ENCODE measurements around the gene RRP36.

RRP36 gene, protein sequence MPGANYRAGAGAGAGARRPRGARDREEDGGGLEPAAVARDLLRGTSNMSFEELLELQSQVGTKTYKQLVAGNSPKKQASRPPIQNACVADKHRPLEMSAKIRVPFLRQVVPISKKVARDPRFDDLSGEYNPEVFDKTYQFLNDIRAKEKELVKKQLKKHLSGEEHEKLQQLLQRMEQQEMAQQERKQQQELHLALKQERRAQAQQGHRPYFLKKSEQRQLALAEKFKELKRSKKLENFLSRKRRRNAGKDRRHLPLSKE

DNA sequence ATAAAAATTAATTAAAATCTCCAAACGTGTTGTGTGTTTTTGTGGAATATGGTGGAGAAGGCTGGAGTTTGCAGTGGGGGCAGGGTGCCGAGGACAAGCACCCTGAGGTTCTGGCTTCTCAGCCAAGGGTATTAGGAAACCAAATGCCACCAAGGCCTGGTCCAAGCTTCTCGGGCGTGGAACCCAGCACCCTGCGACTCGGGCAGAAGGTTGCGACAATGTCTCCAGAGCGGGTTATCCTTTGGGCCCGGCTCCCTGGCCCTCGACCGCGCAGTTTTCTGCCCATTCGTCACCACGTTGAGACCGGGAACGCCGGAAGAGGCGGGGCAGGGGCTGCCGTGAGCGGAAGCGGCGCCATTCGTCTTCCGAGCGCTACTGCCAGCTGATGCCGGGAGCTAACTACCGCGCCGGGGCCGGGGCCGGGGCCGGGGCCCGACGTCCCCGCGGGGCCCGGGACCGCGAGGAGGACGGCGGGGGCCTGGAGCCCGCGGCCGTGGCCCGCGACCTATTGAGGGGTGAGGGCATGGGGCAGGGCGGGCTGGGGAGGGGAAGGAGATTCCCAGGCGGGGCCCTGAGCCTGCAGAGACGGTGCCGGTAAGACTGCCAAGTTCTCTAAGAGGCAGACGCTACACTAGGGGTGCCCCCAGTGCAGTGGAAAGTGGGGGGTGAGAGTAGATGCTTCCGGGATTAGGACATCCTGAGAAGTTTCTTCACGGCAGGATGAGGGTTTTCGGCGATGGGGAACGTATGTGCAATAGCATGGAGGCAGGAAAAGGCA lies at the start of gene RRP36:
Gene RRP36 (plus strand): TSS at position 354 of the 778 bp plus-strand sequence. CDS start 32 bp downstream, at position 386.
- DNase-seq (ENCODE audit: low read depth, low spot score): no peak
- peak within 1 kb of the TSS; percentile 97 for H3K4me3 ChIP-seq (ENCODE audit: low read depth, low read length)
- ChIA-PET POLR2A (interaction anchor here (0.6 to 2.2 kb wide), 9 partner anchors 12 to 327 kb away, joined by 3 to 8 read pairs (median 5); partner anchors contain the start of genes CUL7 and PPP2R5D), CTCF (interaction anchor here (1.0 to 3.1 kb wide), 4 partner anchors 11 to 122 kb away, joined by 3 to 19 read pairs (median 8); no protein-coding TSS in a partner anchor)
- TF ChIP-seq CTCF (IDR thresholded peaks at IDR 0.05; ENCODE audit: insufficient read depth, low read length, missing control alignments): no peak

DNA sequence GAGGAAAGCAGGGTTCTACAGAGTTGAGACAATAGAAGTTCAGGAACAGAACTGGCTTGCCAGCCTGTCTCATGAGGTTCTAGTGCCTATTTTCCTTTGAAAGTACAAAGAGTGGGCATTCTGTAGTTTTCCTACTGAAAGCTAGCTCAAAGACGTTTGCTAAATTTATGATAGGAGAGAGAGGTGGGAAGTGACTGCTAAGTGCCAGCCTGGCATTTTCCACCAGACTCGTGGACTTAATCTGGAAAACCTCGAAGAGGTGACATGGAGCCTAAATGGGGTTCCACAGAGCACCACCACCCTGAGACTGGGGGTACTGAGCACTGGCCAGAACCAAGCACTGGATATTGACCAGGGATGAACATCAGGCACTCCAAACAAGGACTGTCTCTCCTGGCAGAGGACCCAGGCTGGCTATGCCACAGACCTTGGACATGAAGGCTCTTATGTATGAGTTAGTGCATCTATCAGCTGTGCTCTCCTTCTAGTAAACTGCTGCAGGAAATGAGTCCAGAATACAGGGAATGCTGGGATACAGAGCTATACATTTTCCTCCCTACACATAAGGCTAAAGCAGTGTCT lies 49.6 kb upstream of the RRP36 start:
- POLR2A ChIA-PET: interaction anchor here (0.5 to 1.5 kb wide), 4 partner anchors 12 to 80 kb away, joined by 3 to 4 read pairs (median 4); partner anchors contain the start of genes KLHDC3, MEA1 and PPP2R5D
- CTCF ChIA-PET: interaction anchor here (1.0 to 1.2 kb wide), 2 partner anchors 7 to 10 kb away, joined by 3 read pairs; partner anchors contain the start of gene PEX6
- no peak for DNase-seq (ENCODE audit: low read depth, low spot score)
- TF ChIP-seq CTCF (IDR thresholded peaks at IDR 0.05; ENCODE audit: insufficient read depth, low read length, missing control alignments): no peak
- no peak overlapping the region for H3K4me3 ChIP-seq (ENCODE audit: low read depth, low read length)

DNA sequence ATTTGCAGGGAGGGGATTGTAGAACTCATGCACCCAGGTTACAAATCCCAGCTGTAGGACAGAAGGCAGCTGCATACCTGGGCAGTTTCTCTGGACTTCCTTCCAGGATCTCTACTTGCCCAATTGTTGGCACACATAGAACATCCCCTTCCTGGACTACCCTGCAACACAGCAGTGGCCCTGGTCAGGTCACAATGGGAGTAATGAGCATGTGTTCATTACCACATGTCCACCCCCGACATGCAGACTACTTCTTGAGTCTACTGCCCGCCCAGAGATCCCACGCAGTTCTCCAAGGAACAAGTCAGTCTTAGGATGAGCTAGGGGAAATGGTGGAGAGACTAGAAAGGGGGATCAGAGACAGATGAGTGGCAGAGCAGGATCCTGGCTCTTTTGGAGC lies 47.5 kb upstream of the RRP36 start:
- no peak for DNase-seq (ENCODE audit: low read depth, low spot score)
- TF ChIP-seq CTCF (IDR thresholded peaks at IDR 0.05; ENCODE audit: insufficient read depth, low read length, missing control alignments): no peak
- CTCF ChIA-PET: no interaction called here
- no peak overlapping the region for H3K4me3 ChIP-seq (ENCODE audit: low read depth, low read length)
- POLR2A ChIA-PET: interaction anchor here (1.8 kb wide), 1 partner anchor 10 kb away, joined by 7 read pairs; the partner anchor contains the start of gene PPP2R5D

GRCh38 chr6:42974919-42975505 lies 46.4 kb upstream of the RRP36 start:
- no peak overlapping the region for H3K4me3 ChIP-seq (ENCODE audit: low read depth, low read length)
- DNase-seq (ENCODE audit: low read depth, low spot score): no peak
- CTCF ChIA-PET: no interaction called here
- no peak for TF ChIP-seq CTCF (IDR thresholded peaks at IDR 0.05; ENCODE audit: insufficient read depth, low read length, missing control alignments)
- POLR2A ChIA-PET: interaction anchor here (1.0 kb wide), 1 partner anchor 9 kb away, joined by 4 read pairs; the partner anchor contains the start of gene PPP2R5D

DNA sequence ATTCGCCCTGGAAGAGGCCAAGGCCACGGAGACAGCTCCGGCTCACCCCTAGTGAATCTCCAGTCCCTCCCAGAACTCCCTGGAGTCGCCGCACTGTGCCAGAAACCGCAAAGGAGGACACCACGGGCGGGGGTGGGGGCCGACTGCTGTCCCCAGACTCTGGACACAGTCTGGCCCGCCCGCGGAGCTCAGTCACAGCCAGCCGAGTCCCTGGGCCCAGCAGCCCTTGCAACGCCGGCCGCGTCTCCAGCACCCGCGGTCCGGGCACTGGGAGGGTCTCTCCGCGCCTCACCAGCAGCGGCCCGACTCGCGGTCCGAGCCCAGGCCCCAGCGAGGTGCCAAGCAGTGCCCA lies 43.0 kb upstream of the RRP36 start:
- no peak for TF ChIP-seq CTCF (IDR thresholded peaks at IDR 0.05; ENCODE audit: insufficient read depth, low read length, missing control alignments)
- no peak for DNase-seq (ENCODE audit: low read depth, low spot score)
- ChIA-PET CTCF (interaction anchor here (0.9 to 2.0 kb wide), 6 partner anchors 7 to 165 kb away, joined by 3 to 5 read pairs (median 3); no protein-coding TSS in a partner anchor), POLR2A (interaction anchor here (0.7 to 2.2 kb wide), 6 partner anchors 8 to 196 kb away, joined by 3 to 17 read pairs (median 4); partner anchors contain the start of gene CNPY3)
- peak overlapping the region; percentile 78 for H3K4me3 ChIP-seq (ENCODE audit: low read depth, low read length)

All from AG04449 (cell line).